Right renal cortex interstitium (tissue), 3 donors: ENCODE measurements around the gene MALRD1. TPM values are rescaled to one million over a fixed set of nuclear protein-coding genes. Genes with fewer than 3 reads are reported as not detected.
"Not testable (repeated sequence)": the region's sequence is repeated elsewhere in the genome, so short reads cannot be mapped to it uniquely, and the experiment has no call there.

ENCODE experiments used
- DNase-seq, 3 donors: peaks; one replicate each; pipeline ENCODE4 v3.0.0-alpha.2; 2013; ENCODE audit warnings: low read depth in 3 of 3, low spot score in 2 of 3
- polyA plus RNA-seq, 3 donors: library from polyadenylated mRNA; unstranded; fragments of 120-200 nt; gene quantifications; one replicate each; pipeline ENCODE4 v1.2.1, GENCODE V29; 2013; ENCODE audit not compliant: insufficient read length in 3 of 3

MALRD1 gene
- polyA plus RNA-seq, 3 donors = 1.5 to 2.7 (median 2.4) TPM

- DNase-seq = no peak
These were observed 697.1 kb downstream of the MALRD1 start for GRCh38 chr10:19745672-19746071.

- no peak for DNase-seq
These were observed 700.7 kb downstream of the MALRD1 start for GRCh38 chr10:19749185-19749729.

GRCh38 chr10:19750972-19751371, 702.4 kb downstream of the MALRD1 start:
- no peak for DNase-seq

- no peak for DNase-seq
These were observed 708.3 kb downstream of the MALRD1 start for GRCh38 chr10:19756919-19757318.

- DNase-seq = no peak
These were observed 713.4 kb downstream of the MALRD1 start for GRCh38 chr10:19762026-19762425.

- DNase-seq = no peak
These were observed 715.5 kb downstream of the MALRD1 start for GRCh38 chr10:19764111-19764510.

- DNase-seq = no peak
These were observed 719.3 kb downstream of the MALRD1 start for GRCh38 chr10:19767876-19768275.

GRCh38 chr10:19769826-19770225, 721.2 kb downstream of the MALRD1 start:
- DNase-seq = not testable (repeated sequence)

- DNase-seq = no peak
These were observed 724.4 kb downstream of the MALRD1 start for GRCh38 chr10:19772972-19773371.

- no peak for DNase-seq
These were observed 726.7 kb downstream of the MALRD1 start for GRCh38 chr10:19775296-19775695.

GRCh38 chr10:19777806-19778205, 729.2 kb downstream of the MALRD1 start:
- no peak for DNase-seq

GRCh38 chr10:19778996-19779395, 730.4 kb downstream of the MALRD1 start:
- DNase-seq = no peak

- DNase-seq = no peak
These were observed 734.0 kb downstream of the MALRD1 start for GRCh38 chr10:19782430-19783089.

- DNase-seq = no peak
These were observed 735.1 kb downstream of the MALRD1 start for GRCh38 chr10:19783721-19784120.
